ENCODE measurements around the gene MMP28. TPM values are rescaled to one million over a fixed set of nuclear protein-coding genes. Genes with fewer than 3 reads are reported as not detected.

Gene MMP28, protein sequence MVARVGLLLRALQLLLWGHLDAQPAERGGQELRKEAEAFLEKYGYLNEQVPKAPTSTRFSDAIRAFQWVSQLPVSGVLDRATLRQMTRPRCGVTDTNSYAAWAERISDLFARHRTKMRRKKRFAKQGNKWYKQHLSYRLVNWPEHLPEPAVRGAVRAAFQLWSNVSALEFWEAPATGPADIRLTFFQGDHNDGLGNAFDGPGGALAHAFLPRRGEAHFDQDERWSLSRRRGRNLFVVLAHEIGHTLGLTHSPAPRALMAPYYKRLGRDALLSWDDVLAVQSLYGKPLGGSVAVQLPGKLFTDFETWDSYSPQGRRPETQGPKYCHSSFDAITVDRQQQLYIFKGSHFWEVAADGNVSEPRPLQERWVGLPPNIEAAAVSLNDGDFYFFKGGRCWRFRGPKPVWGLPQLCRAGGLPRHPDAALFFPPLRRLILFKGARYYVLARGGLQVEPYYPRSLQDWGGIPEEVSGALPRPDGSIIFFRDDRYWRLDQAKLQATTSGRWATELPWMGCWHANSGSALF
- total RNA-seq, result 0.37 and 0.39 TPM in 2 replicates

DNA sequence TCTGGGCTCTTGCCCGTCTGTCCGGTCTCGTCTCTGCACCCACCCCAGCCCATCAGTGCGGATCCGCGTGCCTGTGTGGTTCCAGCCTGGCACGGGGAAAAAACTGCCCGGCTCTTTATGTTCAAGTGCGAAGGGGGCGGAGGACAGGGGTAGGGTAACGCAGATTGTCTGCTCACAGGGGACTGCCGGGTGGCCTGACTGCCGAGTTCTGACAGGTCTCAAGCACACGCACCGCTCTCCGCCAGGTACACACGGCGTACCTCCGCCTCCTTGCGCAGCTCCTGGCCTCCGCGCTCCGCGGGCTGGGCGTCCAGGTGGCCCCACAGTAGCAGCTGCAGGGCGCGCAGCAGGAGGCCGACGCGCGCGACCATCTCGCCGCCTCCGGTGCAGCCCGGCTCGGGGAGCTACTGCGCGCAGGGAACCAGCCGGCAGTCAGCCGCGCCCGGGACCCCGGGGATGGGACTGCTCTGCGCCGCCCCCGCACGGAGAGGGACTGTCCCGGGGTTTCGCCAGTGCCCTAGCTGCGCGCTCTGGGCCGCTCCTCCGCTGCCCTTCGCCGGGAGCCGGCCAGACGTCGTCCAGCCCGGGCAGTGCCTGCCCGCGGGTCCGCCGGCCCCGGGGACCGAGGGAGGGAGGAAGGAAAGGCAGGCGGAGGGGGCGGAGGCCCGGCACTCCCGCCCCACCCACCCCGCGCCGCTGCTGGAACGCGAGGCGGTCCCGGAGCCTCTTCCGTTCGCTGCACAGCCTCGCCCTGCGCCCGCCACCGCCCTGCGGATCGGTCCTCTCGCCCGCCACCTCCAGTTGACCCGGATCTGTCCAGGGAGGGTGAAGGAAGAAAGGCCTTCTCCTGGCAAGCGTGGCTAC is at the start of gene MMP28:
Gene MMP28, minus strand, starts transcription at position 635 of the 864 bp plus-strand sequence. Its CDS starts 264 bp downstream, at position 371.

DNA sequence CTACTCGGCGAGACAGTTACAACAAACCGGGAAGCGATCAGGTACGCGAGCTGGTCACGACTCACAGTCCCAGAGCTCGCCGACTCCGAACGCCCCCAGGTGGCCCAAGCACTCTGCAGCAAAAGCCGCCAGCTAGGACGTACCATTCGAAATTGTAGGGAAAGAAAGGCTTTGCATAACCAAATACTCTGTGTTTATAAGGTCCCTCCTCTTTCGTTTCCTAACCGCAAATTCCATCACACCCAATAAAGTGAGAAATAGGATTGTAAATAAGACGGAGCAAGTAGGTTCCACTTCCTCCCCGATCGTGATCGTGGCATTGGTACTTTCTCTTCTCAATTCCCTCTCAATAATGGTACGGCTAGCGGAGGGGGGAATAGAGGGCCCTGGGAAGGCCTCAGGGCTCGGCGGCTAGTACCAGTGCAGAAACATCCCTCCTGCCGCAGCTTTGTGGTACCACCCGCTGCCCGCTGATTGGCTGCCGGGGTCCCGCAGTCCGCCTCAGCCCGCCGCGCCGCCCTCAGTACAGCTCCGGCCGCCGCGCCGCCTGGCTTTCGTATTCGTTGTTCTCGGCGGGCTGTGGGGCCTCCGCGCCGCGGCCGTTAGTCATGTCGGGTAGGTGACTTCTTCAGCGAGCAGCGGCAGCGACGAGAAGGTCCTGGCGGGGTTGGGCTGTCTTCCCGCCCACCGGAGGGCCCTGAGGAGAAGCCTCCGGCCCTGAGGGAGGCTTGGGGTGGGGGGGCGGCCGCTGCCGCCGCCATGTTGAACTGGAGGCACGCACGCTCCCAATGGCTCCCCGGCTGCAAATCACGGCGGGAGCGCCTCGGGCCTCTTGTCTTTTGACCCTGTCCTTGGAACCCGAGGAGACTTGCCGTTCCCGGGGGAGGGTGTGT is 13.8 kb upstream of the MMP28 start, which contains the start of gene TAF15:
Gene TAF15, plus strand, starts transcription at position 523 of the 893 bp plus-strand sequence. Its CDS starts 86 bp downstream, at position 609.

DNA sequence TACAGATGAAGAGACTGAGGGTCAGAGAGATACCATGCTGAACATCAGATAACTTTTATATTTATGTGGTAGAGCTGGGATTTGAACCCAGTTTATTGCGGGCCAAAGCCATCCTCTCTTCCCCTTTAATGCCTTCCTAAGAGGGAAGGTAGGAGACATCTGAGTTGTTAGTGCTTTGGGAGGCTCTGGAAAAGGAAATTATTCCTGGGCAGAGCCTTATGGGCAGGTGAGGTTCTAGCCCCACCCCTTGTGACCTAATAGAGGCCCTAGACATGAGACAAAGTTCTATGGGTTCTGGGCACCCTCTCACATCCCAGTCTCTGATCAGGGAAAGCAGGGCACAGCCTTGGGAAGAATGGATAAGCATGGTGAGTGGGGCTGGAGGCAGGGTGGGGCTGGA is 34.9 kb downstream of the MMP28 start, which contains the start of gene C17orf50:
Gene C17orf50, plus strand, starts transcription at position 301 of the 400 bp plus-strand sequence. Its CDS starts 55 bp downstream, at position 356.

DNA sequence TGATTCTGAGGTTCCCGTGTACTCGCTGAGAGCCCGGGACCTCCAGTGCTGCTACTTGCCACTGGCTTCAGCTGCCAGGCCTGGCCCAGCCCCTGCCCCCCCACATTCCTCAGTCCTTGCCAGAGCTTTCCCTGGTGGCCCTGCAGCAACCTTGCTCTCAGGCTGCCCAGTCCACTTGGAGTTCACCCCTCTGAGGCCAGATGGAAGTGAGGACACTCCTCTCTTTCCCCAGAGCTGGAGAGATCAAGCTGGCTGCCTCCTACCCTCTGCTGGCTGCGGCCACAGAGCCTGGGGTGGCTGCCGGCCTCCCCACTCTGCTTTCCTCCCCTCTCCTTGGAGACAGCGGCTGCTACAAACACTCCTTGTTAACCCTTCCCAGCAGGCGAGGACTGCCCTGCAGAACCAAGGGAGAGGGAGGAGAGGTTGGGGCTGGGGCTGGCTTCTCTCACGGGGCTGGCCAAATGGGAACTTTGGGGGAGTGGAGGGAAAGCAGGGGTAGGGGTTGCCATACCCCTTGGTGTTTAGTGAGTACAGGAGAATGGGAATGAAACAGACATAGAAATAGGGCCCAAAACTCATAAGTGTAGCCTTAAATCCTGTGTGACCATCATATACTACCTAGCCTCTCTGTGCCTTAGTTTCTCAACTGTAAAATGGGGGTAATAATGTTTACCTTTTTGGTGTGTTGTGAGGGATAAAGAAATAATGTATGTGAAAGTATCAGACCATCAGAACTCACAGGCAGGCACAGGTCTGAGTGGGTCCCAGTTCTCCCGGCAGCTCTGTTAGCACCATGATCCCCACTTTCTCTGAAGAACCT is 42.3 kb downstream of the MMP28 start, which contains the start of gene GAS2L2:
Gene GAS2L2, minus strand, starts transcription at position 295 of the 820 bp plus-strand sequence. CDS start 389 bp downstream, outside the sequence.

DNA sequence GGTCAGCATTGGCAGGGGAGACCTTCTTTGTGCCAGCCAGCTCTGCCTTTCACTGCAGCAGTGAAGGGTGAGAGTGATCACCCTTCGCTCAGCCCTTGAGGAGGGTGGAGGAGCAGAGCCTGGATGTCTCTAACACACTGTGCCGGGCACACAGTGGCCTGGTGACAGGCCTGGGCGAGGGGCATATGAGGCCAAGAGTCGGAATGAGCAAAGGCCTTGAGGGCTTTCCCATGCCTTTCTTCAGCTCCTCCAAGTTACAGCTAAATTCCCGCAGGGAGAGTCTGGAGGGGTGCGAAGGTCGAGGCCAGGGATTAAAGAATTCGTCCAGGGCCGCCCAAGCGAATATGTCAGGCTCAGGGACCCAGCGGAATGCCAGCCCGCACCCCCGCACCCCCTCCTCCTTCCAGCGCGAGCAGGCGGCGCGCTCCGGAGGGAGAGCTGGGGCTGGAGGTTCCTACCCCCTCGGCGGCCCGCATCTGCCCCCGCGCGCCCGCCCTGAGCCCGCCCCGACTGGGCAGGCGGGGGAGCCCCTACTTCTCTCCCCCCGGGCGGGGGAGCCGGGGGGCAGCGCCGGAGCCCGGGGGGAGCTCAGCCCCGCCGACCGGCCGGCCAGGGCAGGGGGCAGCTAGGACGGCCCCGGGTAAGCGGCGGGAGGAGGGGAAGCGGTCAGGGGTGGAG is 64.1 kb downstream of the MMP28 start, which contains the start of gene RASL10B:
Gene RASL10B, plus strand, starts transcription at position 401 of the 678 bp plus-strand sequence. CDS start 3,546 bp downstream, outside the sequence.

Other genes starting within 250 kb of the MMP28 start
- not detected in 2 replicates for gene SLFN14, start 234.8 kb downstream of the MMP28 start, total RNA-seq
- gene PEX12, start 217.1 kb downstream of the MMP28 start, total RNA-seq, result 5.9 and 7.8 TPM in 2 replicates
- 74.6 and 97.2 TPM in 2 replicates for gene AP2B1, start 208.3 kb downstream of the MMP28 start, total RNA-seq
- gene RASL10B, start 64.0 kb downstream of the MMP28 start, total RNA-seq, result under 0.01 and 0.20 TPM in 2 replicates
- gene GAS2L2, start 42.4 kb downstream of the MMP28 start, total RNA-seq, result not detected in 2 replicates
- not detected in 2 replicates for gene C17orf50, start 34.8 kb downstream of the MMP28 start, total RNA-seq
- gene TAF15, start 13.8 kb upstream of the MMP28 start, total RNA-seq, result 39.7 and 61.2 TPM in 2 replicates
- not detected in 2 replicates for gene HEATR9, start 73.2 kb upstream of the MMP28 start, total RNA-seq
- not detected in 2 replicates for gene CCL5, start 84.7 kb upstream of the MMP28 start, total RNA-seq
- gene RDM1, start 135.1 kb upstream of the MMP28 start, total RNA-seq, result 0.37 TPM in 1 of 2 replicates, not detected in the other
- not detected in 2 replicates for gene LYZL6, start 148.1 kb upstream of the MMP28 start, total RNA-seq
- gene CCL16, start 185.9 kb upstream of the MMP28 start, total RNA-seq, result not detected in 2 replicates
- not detected in 2 replicates for gene CCL14, start 191.1 kb upstream of the MMP28 start, total RNA-seq
- gene CCL15, start 205.9 kb upstream of the MMP28 start, total RNA-seq, result not detected in 2 replicates
- not detected in 2 replicates for gene CCL23, start 222.3 kb upstream of the MMP28 start, total RNA-seq